K562 (cell line): Measurements from ENCODE around the gene DCDC2. TPM values are rescaled to one million over a fixed set of nuclear protein-coding genes. Genes with fewer than 3 reads are reported as not detected.

Experiments used
- ATF7 ChIP-seq: fragments of 450-650 bp; IDR thresholded peaks from 2 replicates; pipeline ENCODE4 v1.7.1; 2014; ENCODE audit warnings: mild to moderate bottlenecking, moderate library complexity
- GABPA ChIP-seq: fragments of 200-800 bp; sonication (Bioruptor generic); conservative IDR thresholded peaks from 2 replicates; pipeline ENCODE4 v1.6.1; 2016; ENCODE audit warnings: low read depth, missing genetic modification characterization, missing compliant biosample characterization
- GATAD2B ChIP-seq: fragments of 450-650 bp; IDR thresholded peaks from 2 replicates; pipeline ENCODE4 v1.6.1; 2017; ENCODE audit warnings: mild to moderate bottlenecking, borderline replicate concordance
- GTF2F1 ChIP-seq: IDR thresholded peaks from 2 replicates; pipeline ENCODE4 v1.6.1; 2011; ENCODE audit warnings: low read depth, low read length, improper control_type of control experiment
- HNRNPK ChIP-seq: fragments of 200-400 bp; formaldehyde crosslinking; IDR thresholded peaks from one replicate; pipeline ENCODE4 v1.6.1; 2018; ENCODE audit warnings: mild to moderate bottlenecking, low read depth, low read length; ENCODE audit not compliant: poor library complexity, severe bottlenecking
- NEUROD1 ChIP-seq: fragments of 150-350 bp; IDR thresholded peaks from 2 replicates; pipeline ENCODE4 v1.6.1; 2014; ENCODE audit warnings: borderline replicate concordance, low read length, low read depth; ENCODE audit not compliant: partially characterized antibody
- NFIX ChIP-seq: fragments of 250-450 bp; sonication (Bioruptor Pico); IDR thresholded peaks from 2 replicates; pipeline ENCODE4 v1.4.0; 2020; ENCODE audit warnings: low read depth, mild to moderate bottlenecking, moderate library complexity
- SREBF2 ChIP-seq: sonication (generic); formaldehyde crosslinking; IDR thresholded peaks from 2 replicates; pipeline ENCODE4 v1.4.0; 2020; ENCODE audit warnings: mild to moderate bottlenecking, missing genetic modification reagents
- ZFX ChIP-seq: sonication (generic); formaldehyde crosslinking; IDR thresholded peaks from 2 replicates; pipeline ENCODE4 v1.8.0; 2022; ENCODE audit warnings: mild to moderate bottlenecking, missing genetic modification reagents, moderate library complexity
- ZNF445 ChIP-seq: fragments of 250-450 bp; sonication (Bioruptor Pico); IDR thresholded peaks from 2 replicates; pipeline ENCODE4 v1.4.0; 2020; ENCODE audit warnings: low read depth, mild to moderate bottlenecking, moderate library complexity
- ZNF584 ChIP-seq: fragments of 200-800 bp; sonication (Bioruptor generic); IDR thresholded peaks from 2 replicates; pipeline ENCODE4 v1.6.1; 2016; ENCODE audit warnings: low read depth, mild to moderate bottlenecking, missing genetic modification characterization, missing compliant biosample characterization
- polyA plus RNA-seq, 8 experiments: library from polyadenylated mRNA; depleted of rRNA in 4 of 8; stranded (reverse) in 5 of 8; unstranded in 3 of 8; fragments of >200 nt; fragmentation: Nextera tagmentation in 2 of 8; fragmentation: Illumina TruSeq in 1 of 8; extraction: Ambion mirVana in 2 of 8; extraction: Trizol in 1 of 8; gene quantifications; 2 replicates each; pipeline versions ENCODE4 v1.2.1 to v1.2.3, GENCODE V29; 2011 to 2014; ENCODE audit warnings: inconsistent platforms in 1 of 8, missing spikeins in 1 of 8
- total RNA-seq, 7 experiments: library from RNA; depleted of rRNA in 6 of 7; stranded (reverse); fragments of >200 nt in 6 of 7; fragmentation: Illumina TruSeq in 2 of 7; extraction: Trizol in 2 of 7; gene quantifications; 2 replicates each; pipeline versions ENCODE4 v1.2.1 to v1.2.3, GENCODE V29; 2011 to 2021; ENCODE audit warnings: low replicate concordance in 1 of 7
- TF ChIP-seq, protein P1 (sequence below): sonication (generic); formaldehyde crosslinking; IDR thresholded peaks from 2 replicates; pipeline ENCODE4 v1.8.0; 2022; ENCODE audit warnings: mild to moderate bottlenecking, missing genetic modification reagents, borderline replicate concordance
- TF ChIP-seq, protein P2 (sequence below): sonication (generic); IDR thresholded peaks from 2 replicates; pipeline ENCODE4 v1.6.1; 2016
- TF ChIP-seq, protein P3 (sequence below), 2 experiments: fragments of 200-800 bp in 1 of 2; sonication (Bioruptor generic) in 1 of 2; sonication (generic) in 1 of 2; formaldehyde crosslinking in 1 of 2; IDR thresholded peaks in 1 of 2; conservative IDR thresholded peaks in 1 of 2; 2 replicates each; pipeline versions ENCODE4 v1.5.0 to v1.6.1; 2016 to 2020; ENCODE audit warnings: missing compliant biosample characterization in 1 of 2, missing genetic modification characterization in 1 of 2, missing genetic modification reagents in 1 of 2
- TF ChIP-seq, protein P4 (sequence below): fragments of 250-450 bp; sonication (Bioruptor Pico); IDR thresholded peaks from 2 replicates; pipeline ENCODE4 v1.4.0; 2020; ENCODE audit warnings: mild to moderate bottlenecking, moderate library complexity
- TF ChIP-seq, protein P5 (sequence below): sonication (generic); formaldehyde crosslinking; IDR thresholded peaks from 2 replicates; pipeline ENCODE4 v1.5.0; 2020; ENCODE audit warnings: missing genetic modification reagents
- TF ChIP-seq, protein P6 (sequence below), 2 experiments: fragments of 250-450 bp in 1 of 2; fragments of 450-650 bp in 1 of 2; sonication (Bioruptor Pico) in 1 of 2; IDR thresholded peaks; 2 replicates each; pipeline versions ENCODE4 v1.6.1 to v1.8.0; 2016 to 2021; ENCODE audit warnings: mild to moderate bottlenecking in 2 of 2, moderate library complexity in 2 of 2, missing compliant biosample characterization in 1 of 2, missing genetic modification characterization in 1 of 2

The DCDC2 gene
- total and polyA plus RNA-seq, 9 of the 15 experiments (the other 6 are each of a cell fraction or from before 2014, with no cell fraction given) = 0.04 TPM; not detected in 8

DNA sequence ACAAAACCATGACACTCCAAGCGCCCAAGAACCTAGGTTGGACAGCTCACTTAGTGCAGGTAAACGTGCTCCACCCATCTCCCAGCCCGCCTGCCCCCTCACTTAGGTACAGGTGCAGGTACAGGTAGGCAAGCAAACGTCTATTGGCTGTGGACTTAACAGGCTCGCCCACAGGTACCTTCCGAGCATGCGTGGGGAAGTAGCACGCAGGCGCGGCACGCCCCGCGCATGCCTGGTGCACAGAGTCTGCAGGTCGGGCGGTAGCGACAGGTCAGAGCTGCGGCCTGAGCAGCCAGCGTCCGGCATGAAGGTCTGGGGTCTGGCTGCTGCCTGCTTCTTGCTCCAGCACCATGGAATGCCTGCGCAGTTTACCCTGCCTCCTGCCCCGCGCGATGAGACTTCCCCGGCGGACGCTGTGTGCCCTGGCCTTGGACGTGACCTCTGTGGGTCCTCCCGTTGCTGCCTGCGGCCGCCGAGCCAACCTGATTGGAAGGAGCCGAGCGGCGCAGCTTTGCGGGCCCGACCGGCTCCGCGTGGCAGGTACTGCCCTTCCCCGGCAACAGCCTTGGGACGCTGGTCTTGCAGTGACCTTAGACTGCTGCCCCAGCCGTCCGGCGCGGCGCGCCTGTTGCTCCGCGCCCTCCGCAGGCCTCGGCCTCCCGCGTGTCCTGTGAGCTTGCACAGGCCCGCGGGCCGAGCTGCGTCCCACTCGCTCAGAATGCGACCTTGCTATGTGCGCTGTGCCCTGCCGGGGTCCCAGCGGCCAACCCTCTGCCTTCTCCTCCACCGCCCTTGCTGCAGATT is 45.0 kb upstream of the DCDC2 start, which contains the start of gene MRS2 (continued):
- TF ChIP-seq, protein P1, sequence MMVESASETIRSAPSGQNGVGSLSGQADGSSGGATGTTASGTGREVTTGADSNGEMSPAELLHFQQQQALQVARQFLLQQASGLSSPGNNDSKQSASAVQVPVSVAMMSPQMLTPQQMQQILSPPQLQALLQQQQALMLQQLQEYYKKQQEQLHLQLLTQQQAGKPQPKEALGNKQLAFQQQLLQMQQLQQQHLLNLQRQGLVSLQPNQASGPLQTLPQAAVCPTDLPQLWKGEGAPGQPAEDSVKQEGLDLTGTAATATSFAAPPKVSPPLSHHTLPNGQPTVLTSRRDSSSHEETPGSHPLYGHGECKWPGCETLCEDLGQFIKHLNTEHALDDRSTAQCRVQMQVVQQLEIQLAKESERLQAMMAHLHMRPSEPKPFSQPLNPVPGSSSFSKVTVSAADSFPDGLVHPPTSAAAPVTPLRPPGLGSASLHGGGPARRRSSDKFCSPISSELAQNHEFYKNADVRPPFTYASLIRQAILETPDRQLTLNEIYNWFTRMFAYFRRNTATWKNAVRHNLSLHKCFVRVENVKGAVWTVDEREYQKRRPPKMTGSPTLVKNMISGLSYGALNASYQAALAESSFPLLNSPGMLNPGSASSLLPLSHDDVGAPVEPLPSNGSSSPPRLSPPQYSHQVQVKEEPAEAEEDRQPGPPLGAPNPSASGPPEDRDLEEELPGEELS = peak; percentile 67; the same call in 1 of the 2 replicates
- TF ChIP-seq ZNF445 = no peak
- TF ChIP-seq, protein P2, sequence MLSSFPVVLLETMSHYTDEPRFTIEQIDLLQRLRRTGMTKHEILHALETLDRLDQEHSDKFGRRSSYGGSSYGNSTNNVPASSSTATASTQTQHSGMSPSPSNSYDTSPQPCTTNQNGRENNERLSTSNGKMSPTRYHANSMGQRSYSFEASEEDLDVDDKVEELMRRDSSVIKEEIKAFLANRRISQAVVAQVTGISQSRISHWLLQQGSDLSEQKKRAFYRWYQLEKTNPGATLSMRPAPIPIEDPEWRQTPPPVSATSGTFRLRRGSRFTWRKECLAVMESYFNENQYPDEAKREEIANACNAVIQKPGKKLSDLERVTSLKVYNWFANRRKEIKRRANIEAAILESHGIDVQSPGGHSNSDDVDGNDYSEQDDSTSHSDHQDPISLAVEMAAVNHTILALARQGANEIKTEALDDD = no peak
- TF ChIP-seq SREBF2 (CRISPR knock-in tag) = no peak
- no peak for TF ChIP-seq HNRNPK
- TF ChIP-seq ATF7 = peak; percentile 42; the same call in 1 of the 2 replicates
- no peak for TF ChIP-seq ZNF584
- TF ChIP-seq, protein P3, sequence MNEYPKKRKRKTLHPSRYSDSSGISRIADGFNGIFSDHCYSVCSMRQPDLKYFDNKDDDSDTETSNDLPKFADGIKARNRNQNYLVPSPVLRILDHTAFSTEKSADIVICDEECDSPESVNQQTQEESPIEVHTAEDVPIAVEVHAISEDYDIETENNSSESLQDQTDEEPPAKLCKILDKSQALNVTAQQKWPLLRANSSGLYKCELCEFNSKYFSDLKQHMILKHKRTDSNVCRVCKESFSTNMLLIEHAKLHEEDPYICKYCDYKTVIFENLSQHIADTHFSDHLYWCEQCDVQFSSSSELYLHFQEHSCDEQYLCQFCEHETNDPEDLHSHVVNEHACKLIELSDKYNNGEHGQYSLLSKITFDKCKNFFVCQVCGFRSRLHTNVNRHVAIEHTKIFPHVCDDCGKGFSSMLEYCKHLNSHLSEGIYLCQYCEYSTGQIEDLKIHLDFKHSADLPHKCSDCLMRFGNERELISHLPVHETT (CRISPR knock-in tag; conservative IDR thresholded peaks at IDR 0.05 in 1 of 2, IDR thresholded peaks at IDR 0.05 in 1 of 2) = 0 out of 4 replicates have a peak, but pooled peaks of 1 of the 2 experiments have one; percentile 8
- no peak for TF ChIP-seq GATAD2B
- 0 out of 2 replicates have a peak, but pooled peaks have one; percentile 71 for TF ChIP-seq GTF2F1
- TF ChIP-seq ZFX (CRISPR knock-in tag) = peak; percentile 94
- TF ChIP-seq NEUROD1 = no peak
- TF ChIP-seq, protein P4, sequence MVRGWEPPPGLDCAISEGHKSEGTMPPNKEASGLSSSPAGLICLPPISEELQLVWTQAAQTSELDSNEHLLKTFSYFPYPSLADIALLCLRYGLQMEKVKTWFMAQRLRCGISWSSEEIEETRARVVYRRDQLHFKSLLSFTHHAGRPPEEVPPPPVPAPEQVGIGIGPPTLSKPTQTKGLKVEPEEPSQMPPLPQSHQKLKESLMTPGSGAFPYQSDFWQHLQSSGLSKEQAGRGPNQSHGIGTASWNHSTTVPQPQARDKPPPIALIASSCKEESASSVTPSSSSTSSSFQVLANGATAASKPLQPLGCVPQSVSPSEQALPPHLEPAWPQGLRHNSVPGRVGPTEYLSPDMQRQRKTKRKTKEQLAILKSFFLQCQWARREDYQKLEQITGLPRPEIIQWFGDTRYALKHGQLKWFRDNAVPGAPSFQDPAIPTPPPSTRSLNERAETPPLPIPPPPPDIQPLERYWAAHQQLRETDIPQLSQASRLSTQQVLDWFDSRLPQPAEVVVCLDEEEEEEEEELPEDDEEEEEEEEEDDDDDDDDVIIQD (CRISPR knock-in tag) = 0 out of 2 replicates have a peak, but pooled peaks have one; percentile 55
- TF ChIP-seq, protein P5, sequence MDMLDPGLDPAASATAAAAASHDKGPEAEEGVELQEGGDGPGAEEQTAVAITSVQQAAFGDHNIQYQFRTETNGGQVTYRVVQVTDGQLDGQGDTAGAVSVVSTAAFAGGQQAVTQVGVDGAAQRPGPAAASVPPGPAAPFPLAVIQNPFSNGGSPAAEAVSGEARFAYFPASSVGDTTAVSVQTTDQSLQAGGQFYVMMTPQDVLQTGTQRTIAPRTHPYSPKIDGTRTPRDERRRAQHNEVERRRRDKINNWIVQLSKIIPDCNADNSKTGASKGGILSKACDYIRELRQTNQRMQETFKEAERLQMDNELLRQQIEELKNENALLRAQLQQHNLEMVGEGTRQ (CRISPR knock-in tag) = no peak
- no peak for TF ChIP-seq NFIX (CRISPR knock-in tag)
- TF ChIP-seq GABPA (tag) = no peak
- TF ChIP-seq, protein P6, sequence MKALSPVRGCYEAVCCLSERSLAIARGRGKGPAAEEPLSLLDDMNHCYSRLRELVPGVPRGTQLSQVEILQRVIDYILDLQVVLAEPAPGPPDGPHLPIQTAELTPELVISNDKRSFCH (CRISPR knock-in tag; IDR thresholded peaks at IDR 0.05) = no peak
- TF ChIP-seq, protein P6 (tag; IDR thresholded peaks at IDR 0.05) = peak; percentile 71; the same call in 1 of the 2 replicates
